ENCODE results near the gene MARCKS.

The MARCKS gene

GRCh38 chr6:113856625-113857555 lies at the start of gene MARCKS:
TSS of gene MARCKS (plus strand) at chr6:113857345. CDS start at chr6:113857746, 401 bp downstream.
- DNase-seq (ENCODE audit: low read depth) = no peak

- DNase-seq (ENCODE audit: low read depth) = no peak
These were observed 47.3 kb upstream of the MARCKS start for GRCh38 chr6:113809826-113810225.

- DNase-seq (ENCODE audit: low read depth) = no peak
These were observed 44.0 kb upstream of the MARCKS start for GRCh38 chr6:113813142-113813541.

GRCh38 chr6:113818578-113818977 lies 38.6 kb upstream of the MARCKS start:
- no peak for DNase-seq (ENCODE audit: low read depth)

GRCh38 chr6:113819169-113819830 lies 37.8 kb upstream of the MARCKS start:
- no peak for DNase-seq (ENCODE audit: low read depth)

- no peak for DNase-seq (ENCODE audit: low read depth)
These were observed 36.4 kb upstream of the MARCKS start for GRCh38 chr6:113820761-113821160.

GRCh38 chr6:113821445-113821844 lies 35.7 kb upstream of the MARCKS start:
- no peak for DNase-seq (ENCODE audit: low read depth)

- no peak for DNase-seq (ENCODE audit: low read depth)
These were observed 33.2 kb upstream of the MARCKS start for GRCh38 chr6:113823916-113824315.

- no peak for DNase-seq (ENCODE audit: low read depth)
These were observed 32.7 kb upstream of the MARCKS start for GRCh38 chr6:113824411-113824810.

GRCh38 chr6:113824866-113825265 lies 32.3 kb upstream of the MARCKS start:
- DNase-seq (ENCODE audit: low read depth) = no peak

GRCh38 chr6:113825781-113826180 lies 31.4 kb upstream of the MARCKS start:
- no peak for DNase-seq (ENCODE audit: low read depth)

GRCh38 chr6:113828984-113829695 lies 28.0 kb upstream of the MARCKS start:
- DNase-seq (ENCODE audit: low read depth) = no peak

GRCh38 chr6:113829696-113830045 lies 27.5 kb upstream of the MARCKS start:
- DNase-seq (ENCODE audit: low read depth) = no peak

- DNase-seq (ENCODE audit: low read depth) = no peak
These were observed 27.0 kb upstream of the MARCKS start for GRCh38 chr6:113830140-113830539.

GRCh38 chr6:113833537-113833936 lies 23.6 kb upstream of the MARCKS start:
- DNase-seq (ENCODE audit: low read depth) = no peak

- DNase-seq (ENCODE audit: low read depth) = no peak
These were observed 20.0 kb upstream of the MARCKS start for GRCh38 chr6:113837170-113837569.

GRCh38 chr6:113842165-113842564 lies 15.0 kb upstream of the MARCKS start:
- DNase-seq (ENCODE audit: low read depth) = no peak

- DNase-seq (ENCODE audit: low read depth) = no peak
These were observed 13.6 kb upstream of the MARCKS start for GRCh38 chr6:113843500-113844073.

- DNase-seq (ENCODE audit: low read depth) = no peak
These were observed 10.6 kb upstream of the MARCKS start for GRCh38 chr6:113846577-113846976.

GRCh38 chr6:113847447-113847846 lies 9.7 kb upstream of the MARCKS start:
- DNase-seq (ENCODE audit: low read depth) = no peak

GRCh38 chr6:113848280-113848679 lies 8.9 kb upstream of the MARCKS start:
- DNase-seq (ENCODE audit: low read depth) = no peak

- no peak for DNase-seq (ENCODE audit: low read depth)
These were observed 8.3 kb upstream of the MARCKS start for GRCh38 chr6:113848811-113849210.
